NCI-H2196 treated with DMSO at 0.1 percent for 48 hours (cell line): ENCODE measurements around the gene CTSZ.
A peak's percentile ranks its signal among the peaks of the same experiment; 100 is the strongest.
"Not testable (repeated sequence)": the region's sequence is repeated elsewhere in the genome, so short reads cannot be mapped to it uniquely, and the experiment has no call there.

Experiments used
- DNase-seq: peaks from one replicate; lab custom pipeline; 2025; ENCODE audit not compliant: unreplicated experiment; lab: John Stamatoyannopoulos, UW

The CTSZ gene

DNA sequence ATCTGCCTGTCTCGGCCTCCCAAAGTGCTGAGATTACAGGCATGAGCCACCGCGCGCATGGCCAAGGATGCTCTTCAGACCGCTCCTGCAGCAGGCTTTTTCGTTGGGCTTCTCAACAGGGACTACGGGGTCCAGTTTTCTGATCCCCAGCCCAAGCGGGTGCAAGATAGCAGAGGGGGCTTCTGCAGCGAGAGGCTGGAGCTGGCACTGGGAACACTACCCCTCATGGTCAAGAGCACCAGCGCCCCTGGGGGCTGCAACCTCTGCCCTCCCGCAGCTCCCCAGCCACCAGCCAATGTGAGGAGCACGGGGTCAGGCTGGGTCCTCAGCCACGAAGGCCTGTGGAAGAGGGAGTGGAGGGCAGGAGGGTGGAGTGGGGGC lies 6.0 kb downstream of the CTSZ start:
- DNase-seq, result no peak

DNA sequence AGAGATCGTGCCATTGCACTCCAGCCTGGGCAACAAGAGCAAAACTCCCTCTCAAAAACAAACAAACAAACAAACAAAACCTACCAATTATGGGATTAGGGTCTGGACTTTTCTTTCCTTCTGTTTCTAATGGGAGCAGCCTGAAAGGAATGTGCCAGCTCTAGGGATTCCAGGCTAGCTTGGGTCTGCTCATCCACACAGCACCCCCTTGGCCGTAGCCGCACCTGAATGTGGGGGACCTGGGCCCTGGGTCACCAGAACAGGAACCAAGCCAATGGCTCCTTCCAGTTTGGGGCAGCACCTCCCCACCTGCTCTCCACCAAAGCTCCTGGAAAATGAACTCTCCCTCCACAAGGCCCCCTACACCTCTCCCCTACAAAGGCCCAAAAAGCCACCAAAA lies 6.7 kb downstream of the CTSZ start:
- no peak for DNase-seq

DNA sequence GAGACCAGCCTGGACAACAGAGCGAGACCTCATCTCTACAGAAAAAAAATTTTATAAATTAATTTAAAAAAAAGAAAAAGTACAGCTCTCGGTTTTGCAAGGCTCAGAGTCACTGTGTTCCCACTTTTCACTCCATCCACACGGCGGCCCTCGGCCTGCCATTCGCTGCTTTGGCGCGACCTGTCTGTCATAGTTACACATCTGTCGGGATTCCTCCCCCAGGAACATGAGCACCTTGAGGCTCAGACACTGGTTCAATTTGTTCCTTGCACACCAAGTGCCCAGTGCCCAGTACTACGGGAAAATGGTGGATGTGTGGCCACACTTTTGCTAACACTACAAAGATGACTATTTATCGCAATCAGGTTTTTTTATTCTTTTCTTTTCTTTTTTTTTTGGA lies 8.4 kb downstream of the CTSZ start:
- DNase-seq, result no peak

DNA sequence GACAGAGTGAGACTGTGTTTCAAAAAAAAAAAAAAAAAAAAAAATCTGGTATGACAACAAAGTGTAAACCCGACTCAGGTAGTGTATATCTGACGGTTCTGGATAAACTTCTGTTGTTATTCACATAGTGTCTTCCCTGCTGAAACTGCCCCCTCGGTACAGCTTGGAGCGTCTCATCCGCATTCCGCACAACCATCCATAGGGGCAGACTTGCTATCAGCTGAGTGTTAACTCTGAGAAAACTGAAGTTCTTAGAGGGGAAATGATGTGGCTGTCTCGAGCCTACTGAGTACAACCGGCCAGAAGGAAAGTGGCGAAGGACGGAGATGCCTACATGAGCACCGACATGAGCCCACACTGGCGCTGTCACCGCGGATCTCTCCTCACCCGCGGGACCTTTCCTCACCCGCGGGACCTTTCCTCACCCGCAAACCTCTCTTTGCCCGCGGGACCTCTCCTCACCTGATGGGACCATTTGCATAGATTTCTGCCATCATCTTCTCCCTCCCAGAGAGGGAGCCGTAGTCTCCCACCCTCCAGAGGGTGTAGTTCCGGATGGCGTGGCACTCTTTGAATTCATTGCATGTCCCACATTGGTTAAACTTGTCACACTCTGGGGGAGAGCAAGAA lies 9.8 kb downstream of the CTSZ start:
- DNase-seq, result no peak

DNA sequence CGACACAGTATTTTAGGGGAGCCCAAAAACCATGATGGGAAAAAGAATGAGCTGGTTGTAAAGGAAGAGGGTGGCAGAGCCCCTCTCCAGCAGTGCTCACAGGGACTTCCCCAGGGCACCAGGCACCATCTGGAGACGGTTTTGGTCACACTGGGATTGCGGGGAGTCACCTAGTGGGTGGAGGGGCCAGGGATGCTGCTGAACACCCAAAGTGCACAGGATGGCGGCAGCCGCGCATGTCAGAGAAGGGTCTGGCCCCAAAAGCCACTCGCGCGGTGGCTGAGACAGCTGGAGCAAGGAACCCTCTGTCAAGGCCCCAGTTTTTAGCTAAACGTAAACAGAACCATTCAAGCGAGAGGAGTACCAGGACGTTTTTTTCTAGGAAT lies 10.8 kb downstream of the CTSZ start:
- DNase-seq, result no peak

DNA sequence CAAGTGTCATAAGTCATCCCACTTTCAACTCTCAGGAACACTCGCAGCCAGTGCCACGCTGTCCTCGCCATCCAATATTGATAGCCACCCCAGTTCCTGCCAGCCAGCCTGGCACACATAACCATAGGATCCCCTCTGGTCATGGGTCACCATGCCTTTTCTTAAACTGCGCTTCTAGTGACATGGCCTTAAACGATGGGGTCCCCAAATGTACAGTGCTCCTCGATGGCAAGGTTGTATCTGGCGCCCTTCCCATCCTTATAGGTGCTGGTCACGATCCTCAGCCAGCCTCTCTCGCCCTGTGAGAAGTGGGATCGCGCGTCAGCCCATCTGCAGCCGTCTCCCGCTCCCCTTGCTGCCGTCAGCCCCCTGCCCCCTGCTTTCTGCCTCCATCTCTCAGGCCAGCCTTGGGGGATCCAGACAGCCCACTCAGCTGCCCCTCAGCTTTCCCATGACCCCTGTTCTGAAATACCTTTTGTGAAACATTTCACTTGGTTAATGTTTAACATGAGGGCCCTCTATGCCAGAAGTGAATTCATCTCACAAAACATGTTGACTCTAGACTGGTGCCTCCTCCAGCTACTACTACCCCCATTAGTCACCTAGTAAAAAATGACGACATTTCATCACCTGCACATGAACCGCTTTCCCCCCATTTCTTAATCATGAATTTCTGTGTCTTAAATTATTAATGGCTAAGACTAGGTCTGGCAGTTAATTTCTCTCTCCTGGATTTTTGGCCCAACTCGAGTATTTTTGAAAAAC lies 11.4 kb downstream of the CTSZ start:
- DNase-seq, result no peak

DNA sequence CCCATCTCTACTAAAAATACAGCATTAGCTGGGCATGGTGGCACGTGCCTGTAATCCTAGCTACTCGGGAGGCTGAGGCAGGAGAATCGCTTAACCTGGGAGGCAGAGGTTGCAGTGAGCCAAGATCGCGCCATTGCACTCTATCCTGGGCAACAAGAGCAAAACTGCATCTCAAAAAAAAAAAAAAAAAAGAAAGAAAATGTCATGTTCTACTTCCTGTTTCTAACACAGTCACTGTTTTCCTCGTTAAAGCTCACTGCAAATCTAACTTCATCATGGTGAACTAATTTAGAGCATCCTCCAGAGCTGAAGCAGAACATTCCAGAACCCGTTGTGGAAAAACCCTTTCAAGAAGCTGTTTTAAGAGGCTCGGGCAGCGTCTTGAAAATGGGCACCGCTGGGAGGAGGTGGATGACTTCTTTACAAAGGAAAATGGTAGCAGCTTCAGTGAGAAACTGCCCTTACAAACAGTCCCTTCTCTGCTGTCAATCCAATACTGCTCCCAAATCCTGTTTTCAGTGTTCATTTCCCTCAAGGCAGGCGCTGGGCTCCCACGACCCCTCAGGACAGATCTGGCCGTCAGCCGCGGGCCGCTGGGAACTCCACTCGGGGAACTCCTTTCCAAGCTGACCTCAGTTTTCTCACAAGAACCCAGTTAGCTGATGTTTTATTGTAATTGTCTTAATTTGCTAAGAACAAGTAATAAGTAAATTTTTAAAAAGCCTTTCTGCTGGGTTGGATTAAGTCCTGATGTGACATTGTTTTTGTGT lies 12.5 kb downstream of the CTSZ start:
- DNase-seq, result no peak

DNA sequence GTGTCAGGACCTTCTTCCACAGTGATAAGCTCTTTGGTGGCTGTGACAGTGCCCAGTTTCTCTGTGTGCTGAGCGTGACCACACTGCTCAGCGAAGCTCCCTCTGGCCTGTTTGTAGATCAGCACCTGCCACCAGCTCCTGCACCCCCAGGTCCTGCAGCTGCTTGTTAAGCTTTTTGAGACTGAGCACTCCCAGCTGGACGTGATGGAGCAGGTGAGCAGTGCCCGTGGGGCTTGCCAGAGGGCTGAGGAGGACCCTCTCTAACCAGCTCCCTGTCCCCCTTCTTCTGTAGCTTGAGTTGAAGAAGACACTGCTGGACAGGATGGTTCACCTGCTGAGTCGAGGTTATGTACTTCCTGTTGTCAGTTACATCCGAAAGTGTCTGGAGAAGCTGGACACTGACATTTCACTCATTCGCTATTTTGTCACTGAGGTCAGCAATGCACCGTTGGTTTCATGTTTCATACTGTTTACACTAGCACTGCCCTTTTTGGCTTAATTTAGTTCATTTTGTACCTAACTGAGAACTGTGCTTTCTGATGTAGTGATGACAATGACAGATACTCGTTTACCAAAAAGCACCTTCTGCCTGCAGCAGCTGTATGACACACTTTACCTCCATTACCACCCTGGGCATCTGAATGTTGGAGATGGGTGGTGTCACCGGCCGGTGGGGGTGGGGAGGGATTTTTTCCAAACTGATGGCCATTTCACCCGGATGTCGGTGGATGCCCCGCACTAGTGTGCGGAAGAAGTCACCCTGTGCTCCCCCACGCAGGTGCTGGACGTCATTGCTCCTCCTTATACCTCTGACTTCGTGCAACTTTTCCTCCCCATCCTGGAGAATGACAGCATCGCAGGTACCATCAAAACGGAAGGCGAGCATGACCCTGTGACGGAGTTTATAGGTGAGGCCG lies 13.5 kb downstream of the CTSZ start:
- peak; percentile 21 for DNase-seq

DNA sequence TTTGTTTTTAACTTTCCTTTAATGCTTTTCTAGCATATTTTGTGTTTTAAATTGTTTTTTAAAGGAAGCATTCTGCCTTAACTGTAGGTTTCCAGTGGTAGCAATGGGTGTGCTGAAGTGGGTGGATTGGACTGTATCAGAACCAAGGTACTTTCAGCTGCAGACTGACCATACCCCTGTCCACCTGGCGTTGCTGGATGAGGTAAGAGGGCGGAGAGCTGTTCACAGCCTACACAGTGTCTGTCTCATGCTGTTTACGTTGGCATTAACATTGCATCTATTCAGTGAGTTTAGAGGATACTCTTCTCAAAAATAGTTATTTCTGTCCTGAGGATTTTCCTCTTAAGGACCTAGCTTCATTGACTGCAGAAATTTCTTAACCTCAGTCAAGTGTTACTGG lies 14.1 kb downstream of the CTSZ start:
- no peak for DNase-seq

DNA sequence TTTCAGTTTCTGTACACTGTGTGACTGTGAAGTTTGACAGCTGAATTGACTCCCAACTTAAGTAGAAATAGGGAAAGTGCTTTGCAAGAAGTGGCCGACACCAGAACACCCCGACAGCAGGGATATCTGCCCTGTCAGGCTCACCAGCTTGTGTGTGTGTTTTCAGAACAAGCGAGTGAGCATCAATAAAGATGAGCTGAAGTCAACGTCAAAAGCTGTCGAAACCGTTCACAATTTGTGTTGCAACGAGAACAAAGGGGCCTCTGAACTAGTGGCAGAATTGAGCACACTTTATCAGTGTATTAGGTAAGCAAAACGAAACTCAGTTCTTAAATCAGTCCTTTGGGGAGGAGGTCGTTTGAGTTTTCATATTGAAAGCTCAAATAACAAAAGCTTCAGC lies 15.3 kb downstream of the CTSZ start:
- no peak for DNase-seq

DNA sequence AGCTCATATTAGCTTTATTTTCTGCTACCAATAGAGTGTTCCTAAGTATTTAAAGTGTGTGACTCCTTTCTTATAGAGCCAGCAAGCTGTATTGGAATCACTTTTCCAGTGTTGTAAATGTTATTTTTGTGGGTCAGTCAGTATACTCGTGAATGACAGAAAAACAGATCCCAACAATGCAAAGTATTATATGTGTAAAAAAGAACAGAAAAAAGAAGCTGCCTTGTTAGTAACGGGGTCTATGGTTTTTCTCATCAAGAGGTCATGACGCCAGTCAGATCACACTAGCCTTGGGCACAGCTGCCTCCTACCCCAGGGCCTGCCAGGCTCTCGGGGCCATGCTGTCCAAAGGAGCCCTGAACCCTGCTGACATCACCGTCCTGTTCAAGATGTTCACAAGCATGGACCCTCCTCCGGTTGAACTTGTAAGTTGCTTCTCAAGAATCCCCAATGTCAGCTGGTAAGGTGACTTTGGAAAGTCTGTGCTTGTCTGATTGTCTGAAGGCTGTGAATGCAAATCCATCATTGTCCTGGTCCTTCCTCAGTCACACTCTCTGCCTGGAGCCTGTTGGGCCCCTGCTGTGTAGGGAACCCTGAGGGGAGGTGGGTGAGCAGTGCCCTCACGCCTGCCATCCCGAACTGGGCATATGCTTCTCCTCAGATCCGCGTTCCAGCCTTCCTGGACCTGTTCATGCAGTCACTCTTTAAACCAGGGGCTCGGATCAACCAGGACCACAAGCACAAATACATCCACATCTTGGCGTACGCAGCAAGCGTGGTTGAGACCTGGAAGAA lies 16.2 kb downstream of the CTSZ start:
- DNase-seq, result no peak

DNA sequence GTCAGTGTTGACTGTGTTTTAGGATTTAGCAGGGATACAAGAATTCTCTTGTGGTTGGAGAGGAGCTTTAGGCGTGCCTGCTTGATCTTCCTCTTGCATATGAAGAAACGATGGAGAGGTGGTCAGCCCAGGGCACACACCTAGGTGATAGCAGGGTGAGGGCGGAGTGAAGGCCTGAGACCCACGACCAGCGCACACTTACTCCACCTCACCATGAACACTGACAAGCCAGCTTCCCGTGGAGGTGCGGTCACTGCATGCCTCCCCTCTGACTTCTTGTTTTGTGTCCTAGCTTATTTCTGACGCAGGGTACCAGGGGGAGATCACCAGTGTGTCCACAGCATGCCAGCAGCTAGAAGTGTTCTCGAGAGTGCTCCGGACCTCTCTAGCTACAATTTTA lies 17.9 kb downstream of the CTSZ start:
- no peak for DNase-seq

DNA sequence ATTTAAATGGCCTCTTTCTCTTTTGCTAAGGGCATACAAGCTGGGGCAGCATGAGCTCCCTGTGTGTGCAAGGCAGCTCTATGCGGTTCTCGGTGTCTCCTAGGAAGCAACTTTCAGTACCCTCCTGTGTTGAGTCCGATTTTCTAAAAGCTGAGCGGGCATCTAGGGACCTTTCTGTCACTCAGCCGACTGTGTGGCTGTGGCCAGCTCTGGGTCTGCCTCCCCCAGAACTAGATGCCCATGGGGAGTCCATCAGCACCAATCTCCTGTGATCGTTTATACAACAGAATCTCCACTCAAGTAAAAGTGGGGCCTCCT lies 18.5 kb downstream of the CTSZ start:
- no peak for DNase-seq

DNA sequence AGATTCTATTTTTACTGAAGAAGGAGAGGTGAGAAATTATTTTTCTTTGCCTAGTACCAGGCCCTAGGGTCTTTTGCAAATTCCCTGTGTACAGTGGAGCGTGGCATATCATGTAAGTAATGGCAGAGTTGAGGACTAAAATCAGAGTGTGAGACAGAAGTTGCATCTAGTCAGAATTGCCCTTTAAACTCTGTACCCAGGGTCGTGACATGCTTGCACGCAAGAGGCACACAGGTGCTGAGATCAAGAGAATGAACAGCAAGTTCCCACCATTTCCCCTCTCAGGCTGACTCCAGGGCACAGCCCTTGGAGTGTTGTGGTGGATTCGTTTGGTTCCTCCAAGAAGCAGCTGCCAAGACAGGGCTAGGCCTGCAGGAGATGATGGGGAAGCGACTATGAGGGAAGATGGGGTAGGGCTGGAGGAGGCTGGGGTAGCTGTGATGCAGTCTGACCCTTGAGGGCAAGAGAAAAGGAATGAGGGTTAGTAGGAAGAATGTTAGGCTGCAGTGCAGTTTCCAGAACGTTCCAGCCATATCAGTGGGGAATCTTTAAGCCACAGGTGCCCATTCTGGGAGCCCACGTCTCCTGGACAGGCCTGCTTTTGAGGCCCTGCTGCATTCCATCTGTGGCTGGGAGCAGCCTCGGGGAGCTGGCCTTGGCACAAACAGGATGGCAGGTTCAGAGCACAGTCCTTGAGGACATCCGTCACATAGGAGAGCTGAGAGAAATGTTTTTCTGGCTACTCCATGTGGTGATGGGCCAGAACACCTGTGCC lies 19.1 kb downstream of the CTSZ start:
- DNase-seq, result no peak

DNA sequence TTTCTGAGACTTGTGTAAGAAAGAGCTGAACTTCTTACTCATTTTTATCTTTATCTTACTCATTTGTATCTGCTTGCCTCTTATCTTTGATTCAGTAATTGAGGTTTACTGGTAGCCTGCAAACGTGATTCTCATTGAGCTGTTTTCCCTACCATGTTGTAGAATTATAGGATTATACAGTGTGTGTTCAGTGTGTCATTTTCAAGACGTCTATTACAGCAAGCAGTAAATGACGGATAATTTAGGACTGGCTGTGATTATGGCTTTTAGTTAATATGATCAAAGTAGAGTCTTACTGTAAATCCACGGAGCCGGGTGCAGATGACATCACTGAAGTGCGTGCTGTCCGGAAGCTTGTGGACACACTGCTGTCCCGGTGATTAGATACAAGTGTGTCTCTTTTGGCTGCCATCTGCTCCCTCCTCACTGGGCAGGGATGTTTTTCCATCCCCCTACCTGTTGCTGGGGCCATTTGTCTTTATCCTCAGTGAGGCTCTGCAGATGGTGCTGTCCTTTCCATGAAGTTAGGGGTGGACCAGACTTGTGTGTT lies 20.0 kb downstream of the CTSZ start:
- DNase-seq, result no peak

DNA sequence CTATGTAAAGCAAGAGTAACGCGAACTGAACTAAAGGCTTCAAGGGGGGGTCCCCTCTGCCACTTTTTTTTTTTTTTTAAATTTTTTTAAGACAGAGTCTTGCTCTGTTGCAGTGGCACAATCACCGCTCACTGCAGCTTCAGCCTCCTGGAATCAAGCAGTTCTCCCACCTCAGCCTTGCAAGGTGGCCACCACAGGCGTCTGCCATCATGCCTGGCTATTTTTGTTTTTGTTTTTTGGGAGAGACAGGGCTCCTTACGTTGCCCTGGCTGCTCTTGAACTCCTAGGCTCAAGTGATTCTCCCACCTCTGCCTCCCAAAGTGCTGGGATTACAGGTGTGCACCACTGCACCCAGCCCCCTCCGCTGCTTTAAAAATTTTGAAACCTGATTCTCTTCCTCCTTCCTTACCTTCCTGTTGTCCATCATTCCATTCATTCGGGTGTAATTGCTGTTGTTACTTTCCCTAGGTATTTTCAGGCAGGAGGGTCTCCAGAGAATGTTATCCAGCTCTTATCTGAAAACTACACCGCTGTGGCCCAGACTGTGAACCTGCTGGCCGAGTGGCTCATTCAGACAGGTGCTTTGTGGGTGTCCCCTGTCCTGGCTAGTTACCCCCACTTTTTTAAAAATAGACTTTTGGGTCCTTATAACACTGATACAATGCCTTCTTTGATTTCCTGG lies 20.6 kb downstream of the CTSZ start:
- DNase-seq, result no peak

DNA sequence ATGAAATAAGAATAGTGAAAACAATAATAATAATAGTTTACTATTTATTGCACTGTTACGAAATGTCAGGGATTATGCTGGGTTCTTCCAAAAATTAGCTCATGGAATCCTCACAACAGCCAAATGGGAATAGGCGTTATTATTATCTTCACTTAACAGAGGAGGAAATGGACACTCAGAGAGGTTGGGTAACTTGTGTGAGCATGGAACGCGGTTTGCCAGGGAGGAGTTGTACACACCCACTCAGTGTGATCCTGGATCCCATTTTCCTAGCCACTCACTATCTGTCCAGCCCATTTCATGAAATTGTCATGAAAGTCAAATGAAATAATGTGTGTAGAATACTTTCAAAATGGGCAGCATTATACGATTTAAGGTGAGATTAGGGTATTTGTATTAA lies 21.4 kb downstream of the CTSZ start:
- no peak for DNase-seq

DNA sequence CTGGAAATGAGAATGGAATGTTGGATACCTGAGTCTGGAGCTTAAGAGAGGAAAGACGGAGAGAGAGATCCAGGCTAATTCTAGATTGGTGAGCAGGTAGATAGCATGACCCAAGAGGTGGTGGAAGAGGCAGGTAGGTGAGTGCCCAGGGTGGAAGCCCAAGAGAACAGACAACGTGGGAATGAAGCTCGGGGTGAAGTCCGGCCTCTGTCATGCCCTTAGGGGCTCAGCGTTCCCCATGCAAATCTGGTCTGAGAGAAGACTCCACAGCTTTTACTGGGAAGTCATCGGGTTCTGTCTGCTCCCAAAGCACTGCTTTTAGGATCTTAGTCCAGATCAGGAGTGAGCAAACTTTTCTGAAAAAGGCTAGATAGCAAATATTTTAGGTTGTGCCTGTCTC lies 22.4 kb downstream of the CTSZ start:
- no peak for DNase-seq

DNA sequence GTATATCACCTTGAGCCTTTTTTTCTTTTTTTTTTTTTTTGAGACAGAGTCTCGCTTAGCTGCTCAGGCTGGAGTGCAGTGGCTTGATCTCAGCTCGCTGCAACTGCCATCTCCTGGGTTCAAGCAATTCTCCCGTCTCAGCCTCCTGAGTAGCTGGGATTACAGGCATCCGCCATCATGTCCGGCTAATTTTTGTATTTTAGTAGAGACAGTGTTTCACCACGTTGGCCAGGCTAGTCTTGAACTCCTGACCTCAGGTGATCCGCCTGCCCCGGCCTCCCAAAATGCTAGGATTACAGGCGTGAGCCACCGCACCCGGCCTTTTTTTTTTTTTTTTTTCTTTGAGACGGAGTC lies 24.0 kb downstream of the CTSZ start:
- DNase-seq, result not testable (repeated sequence)
